ENCODE measurements around the gene SBNO2. TPM values are rescaled to one million over a fixed set of nuclear protein-coding genes. Genes with fewer than 3 reads are reported as not detected.

SBNO2 gene
- total RNA-seq, 1 experiment from 2014 or later = 46.3 TPM

- Histone ChIP-seq H3K9me3 (ENCODE audit: control insufficient read depth, low read depth, low read length) (no peaks in the 10 kb centered on the region), H4K91ac (ENCODE audit: insufficient read length, low read depth, low read length) (no peak overlapping the region), H4K20me1 (ENCODE audit: control insufficient read depth, insufficient read depth, insufficient read length) (no peaks in the 10 kb centered on the region), H3K79me1 (ENCODE audit: insufficient read depth, low read depth, low read length, poor library complexity, severe bottlenecking) (no peaks in the 10 kb centered on the region), H3K9ac (ENCODE audit: extremely low read depth, insufficient read length, low read length) (no peak overlapping the region), H2BK5ac (ENCODE audit: insufficient read length, low read length) (no peak overlapping the region), H3K23me2 (ENCODE audit: insufficient read length, low read depth, low read length, poor library complexity, severe bottlenecking) (no peaks in the 10 kb centered on the region), H2AK5ac (ENCODE audit: insufficient read length, low read length) (no peak overlapping the region), H3K18ac (ENCODE audit: insufficient read length, low read depth, low read length) (no peak overlapping the region), H2AFZ (ENCODE audit: low read length) (no peak overlapping the region), H3K4me1 (ENCODE audit: insufficient read depth, low read length) (no peaks in the 10 kb centered on the region), H3K23ac (ENCODE audit: insufficient read length, low read depth, low read length) (no peak overlapping the region), H2BK20ac (ENCODE audit: low read depth, low read length, poor library complexity, severe bottlenecking) (no peak overlapping the region), H3K4me2 (ENCODE audit: insufficient read depth, insufficient read length, low read length) (no peak overlapping the region), H3K56ac (ENCODE audit: insufficient read length, low read depth, low read length) (no peak overlapping the region), H2BK120ac (ENCODE audit: low read depth, low read length, poor library complexity, severe bottlenecking) (no peak overlapping the region), H4K8ac (replicated peaks; ENCODE audit: insufficient read length, low read depth, low read length) (no peak overlapping the region), H3K27ac (ENCODE audit: insufficient read length, low read depth, low read length) (no peak overlapping the region), H2BK12ac (ENCODE audit: insufficient read length, low read depth, low read length) (no peak overlapping the region), H3K4ac (ENCODE audit: low read depth, low read length) (no peak overlapping the region), H3K27me3 (ENCODE audit: insufficient read depth, low read length) (no peaks in the 10 kb centered on the region), H3T11ph (ENCODE audit: low read length) (no peak overlapping the region), H2BK15ac (ENCODE audit: low read depth, low read length) (no peak overlapping the region), H4K5ac (ENCODE audit: insufficient read length, low read depth, low read length) (no peak overlapping the region), H3K79me2 (ENCODE audit: insufficient read depth, low read length) (no peaks in the 10 kb centered on the region), H3K14ac (ENCODE audit: insufficient read depth, low read length) (no peak overlapping the region)
- Mint-ChIP-seq H3K4me3 (no peak overlapping the region), H3K27ac (no peak overlapping the region; a peak in 1 of 7 replicates), H3K4me1 (peaks cover 3 to 9% of the 10 kb centered on the region in 2 experiments; a peak in 2 of 4 replicates), H3K27me3 (ENCODE audit: low read depth) (peaks cover 1% of the 10 kb centered on the region), H3K36me3 (ENCODE audit: insufficient read depth in 1 of 3, low read depth in 3 of 3) (peaks cover 14 to 46% (median 41%) of the 10 kb centered on the region in 3 experiments), H3K9me3 (no peaks in the 10 kb centered on the region)
- no CpG with 5 or more reads among the region's 45 CpGs for WGBS (ENCODE audit: extremely low coverage, insufficient read length, low lambda C conversion rate)
- TF ChIP-seq CTCF (conservative IDR thresholded peaks at IDR 0.05) = no peak; the same call in 2 of the 3 replicates
- DNase-seq = peak; percentile 59
Observed at GRCh38 chr19:1079566-1080111, 94.4 kb downstream of the SBNO2 start.
